Nephron progenitor cell (in vitro differentiated cells): Measurements from ENCODE around the gene SBF2.
A peak's percentile ranks its signal among the peaks of the same experiment; 100 is the strongest.

Source experiments
- DNase-seq: peaks from one replicate; pipeline ENCODE4 v3.0.0; 2021
- H3K27ac Mint-ChIP-seq: 2 replicates; pipeline ENCODE4 v1.8.0; 2021; ENCODE audit warnings: mild to moderate bottlenecking, moderate library complexity, mixed read lengths
- H3K27me3 Mint-ChIP-seq: 2 replicates; pipeline ENCODE4 v1.8.0; 2021; ENCODE audit warnings: mild to moderate bottlenecking, low read depth, mixed read lengths; ENCODE audit not compliant: poor library complexity
- H3K36me3 Mint-ChIP-seq: 2 replicates; pipeline ENCODE4 v1.8.0; 2021; ENCODE audit warnings: low read depth, mixed read lengths
- H3K4me1 Mint-ChIP-seq: 2 replicates; pipeline ENCODE4 v1.8.0; 2021; ENCODE audit warnings: mixed read lengths
- H3K4me3 Mint-ChIP-seq: 2 replicates; pipeline ENCODE4 v1.8.0; 2021; ENCODE audit warnings: mild to moderate bottlenecking, moderate library complexity, mixed read lengths
- H3K9me3 Mint-ChIP-seq: 2 replicates; pipeline ENCODE4 v1.8.0; 2021; ENCODE audit warnings: mild to moderate bottlenecking, moderate library complexity, mixed read lengths
- CTCF ChIP-seq: fragments of 200-600 bp; sonication (generic); IDR thresholded peaks from 2 replicates; pipeline ENCODE4 v1.5.0; 2021; ENCODE audit warnings: antibody characterized with exemption

The SBF2 gene

GRCh38 chr11:9783986-9784385 lies 510.0 kb downstream of the SBF2 start:
- H3K9me3 Mint-ChIP-seq, result no peaks in the 10 kb centered on the region
- H3K27me3 Mint-ChIP-seq, result no peaks in the 10 kb centered on the region
- DNase-seq, result no peak
- peaks cover 26% of the 10 kb centered on the region for H3K4me1 Mint-ChIP-seq
- H3K4me3 Mint-ChIP-seq, result no peak overlapping the region
- H3K27ac Mint-ChIP-seq, result no peak overlapping the region
- H3K36me3 Mint-ChIP-seq, result peaks cover 76% of the 10 kb centered on the region
- no peak for TF ChIP-seq CTCF

- Mint-ChIP-seq H3K9me3 (no peaks in the 10 kb centered on the region), H3K27me3 (no peaks in the 10 kb centered on the region), H3K36me3 (peaks cover 69% of the 10 kb centered on the region), H3K4me1 (peaks cover 9% of the 10 kb centered on the region), H3K27ac (peak overlapping the region; percentile 30), H3K4me3 (no peak overlapping the region)
- TF ChIP-seq CTCF, result no peak
- no peak for DNase-seq
Measured at GRCh38 chr11:9780929-9781328, 513.1 kb downstream of the SBF2 start.

DNA sequence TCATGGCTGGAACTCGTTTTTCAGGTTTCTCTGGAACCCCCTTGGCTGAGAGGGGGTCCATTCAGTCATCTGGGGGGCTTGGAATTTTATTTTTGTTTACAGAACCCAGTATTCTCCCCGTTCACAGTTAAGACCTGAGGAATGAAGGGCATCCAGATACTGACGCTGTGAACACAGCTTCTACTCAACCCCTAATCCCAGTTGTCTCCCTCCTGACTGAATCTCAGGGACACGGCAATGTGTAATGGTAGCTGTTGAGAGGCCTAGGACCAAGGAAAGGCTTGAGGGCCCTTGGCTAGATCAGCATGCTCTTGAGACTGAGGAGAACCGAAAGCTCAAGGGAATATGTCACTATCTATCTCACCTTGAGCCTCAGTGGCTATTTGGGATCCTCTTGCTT lies 516.5 kb downstream of the SBF2 start:
- Mint-ChIP-seq H3K4me3 (no peak overlapping the region), H3K4me1 (peaks cover 9% of the 10 kb centered on the region), H3K9me3 (no peaks in the 10 kb centered on the region), H3K27me3 (no peaks in the 10 kb centered on the region), H3K27ac (no peak overlapping the region), H3K36me3 (peaks cover 57% of the 10 kb centered on the region)
- no peak for TF ChIP-seq CTCF
- no peak for DNase-seq

GRCh38 chr11:9777066-9777465 lies 517.0 kb downstream of the SBF2 start:
- Mint-ChIP-seq H3K4me1 (peaks cover 9% of the 10 kb centered on the region), H3K36me3 (peaks cover 53% of the 10 kb centered on the region), H3K27ac (no peak overlapping the region), H3K9me3 (no peaks in the 10 kb centered on the region), H3K4me3 (no peak overlapping the region), H3K27me3 (no peaks in the 10 kb centered on the region)
- TF ChIP-seq CTCF, result no peak
- DNase-seq, result no peak

DNA sequence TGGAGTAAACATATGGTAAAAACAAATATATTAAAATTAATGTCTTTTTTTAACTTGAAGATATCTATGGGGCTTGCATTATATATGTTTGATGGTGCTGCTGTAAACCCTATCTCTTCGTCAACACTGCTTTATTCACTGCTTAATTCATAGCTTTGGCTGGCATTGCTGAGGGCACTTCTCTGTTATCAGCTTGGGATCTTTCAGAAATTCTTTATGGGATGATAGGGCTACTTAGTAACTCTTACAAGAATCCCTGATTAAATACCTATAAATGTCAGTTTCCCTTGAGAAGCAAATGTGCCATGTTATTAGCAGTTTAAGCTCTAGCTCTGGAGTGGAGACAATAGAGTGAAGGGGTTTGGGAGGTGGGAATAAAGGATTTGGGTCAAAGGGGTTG lies 517.8 kb downstream of the SBF2 start:
- H3K36me3 Mint-ChIP-seq, result peaks cover 45% of the 10 kb centered on the region
- H3K9me3 Mint-ChIP-seq, result no peaks in the 10 kb centered on the region
- H3K4me1 Mint-ChIP-seq, result peaks cover 9% of the 10 kb centered on the region
- H3K4me3 Mint-ChIP-seq, result no peak overlapping the region
- no peaks in the 10 kb centered on the region for H3K27me3 Mint-ChIP-seq
- TF ChIP-seq CTCF, result no peak
- no peak for DNase-seq
- H3K27ac Mint-ChIP-seq, result no peak overlapping the region

- Mint-ChIP-seq H3K4me1 (peaks cover 9% of the 10 kb centered on the region), H3K27me3 (no peaks in the 10 kb centered on the region), H3K4me3 (no peak overlapping the region), H3K27ac (no peak overlapping the region), H3K9me3 (no peaks in the 10 kb centered on the region), H3K36me3 (peaks cover 36% of the 10 kb centered on the region)
- DNase-seq, result no peak
- TF ChIP-seq CTCF, result no peak
Measured at GRCh38 chr11:9775398-9775779, 518.6 kb downstream of the SBF2 start.
